GM18498 (cell line): ENCODE data around the gene IRS4.

Source experiments
- ATAC-seq: cut with Tn5 transposase; IDR thresholded peaks from one replicate; pipeline ENCODE4 v1.9.1; 2021; ENCODE audit warnings: mild to moderate bottlenecking, moderate library complexity; ENCODE audit not compliant: unreplicated experiment

The IRS4 gene

DNA sequence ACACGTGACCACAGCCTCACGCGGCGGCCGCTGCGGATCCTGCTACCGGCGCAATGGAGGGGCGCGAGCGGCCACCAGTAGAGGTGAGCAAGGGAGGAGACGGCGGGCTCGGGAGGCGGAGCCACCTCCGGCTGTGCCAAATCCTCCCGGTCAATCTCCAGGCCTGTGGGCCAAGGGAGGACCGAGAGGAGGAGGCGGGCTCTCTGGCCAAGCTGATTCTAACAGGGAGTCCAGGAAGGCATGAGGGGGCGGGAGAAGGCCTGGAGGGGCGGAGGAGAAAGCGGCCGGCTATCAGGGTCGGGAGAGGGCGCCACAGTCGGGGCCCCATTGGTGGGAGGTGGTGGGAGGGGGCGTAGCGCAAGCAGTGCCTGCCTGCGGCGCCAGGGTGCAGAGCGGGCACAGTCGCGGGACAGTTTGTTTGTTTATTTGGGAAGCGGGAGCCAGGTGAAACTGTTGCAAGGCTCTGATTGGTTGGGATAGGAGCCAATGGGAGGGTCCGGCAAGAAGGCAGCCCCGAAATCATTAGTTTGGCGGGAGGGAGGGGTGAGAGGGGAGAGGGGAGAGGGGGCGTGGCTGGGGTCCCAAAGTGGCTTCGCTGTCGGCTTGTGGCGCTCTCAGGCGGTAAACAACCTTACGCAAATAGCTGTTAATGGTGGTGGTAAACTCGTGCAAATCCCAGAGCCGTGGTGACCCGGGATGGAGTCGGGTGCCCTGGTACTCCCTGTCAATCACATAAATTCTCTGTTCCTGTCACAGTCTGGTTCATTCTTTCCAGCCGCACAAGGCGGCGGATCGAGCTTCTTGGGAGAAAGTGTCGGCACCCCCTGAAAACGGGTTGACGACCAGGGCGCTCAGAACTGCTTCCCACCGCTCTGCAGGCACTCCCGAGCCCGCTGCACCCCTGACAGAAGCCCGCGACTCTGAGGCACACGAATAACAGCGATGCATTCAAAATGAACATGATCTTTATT is at the start of gene IRS4:
Gene IRS4, minus strand, starts transcription at position 55 of the 971 bp plus-strand sequence.
- no peak for ATAC-seq

DNA sequence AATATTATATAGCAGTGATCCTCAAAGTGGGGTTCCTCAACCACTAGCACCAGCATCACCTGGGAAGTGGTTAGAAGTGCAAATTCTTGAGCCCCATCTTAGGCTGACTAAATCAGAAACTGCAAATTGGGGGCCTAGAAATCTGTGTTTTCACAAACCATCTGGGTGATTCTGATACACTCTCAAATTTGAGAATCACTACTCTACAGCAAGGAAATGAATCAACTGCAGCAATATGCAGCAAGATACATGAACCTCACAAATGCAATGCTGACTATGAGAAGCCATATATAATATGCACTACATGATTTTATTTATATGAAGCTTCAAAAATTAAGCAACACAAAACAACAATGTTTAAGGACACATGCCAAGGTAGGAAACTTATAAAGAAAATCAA is 36.2 kb upstream of the IRS4 start:
- ATAC-seq, result no peak

DNA sequence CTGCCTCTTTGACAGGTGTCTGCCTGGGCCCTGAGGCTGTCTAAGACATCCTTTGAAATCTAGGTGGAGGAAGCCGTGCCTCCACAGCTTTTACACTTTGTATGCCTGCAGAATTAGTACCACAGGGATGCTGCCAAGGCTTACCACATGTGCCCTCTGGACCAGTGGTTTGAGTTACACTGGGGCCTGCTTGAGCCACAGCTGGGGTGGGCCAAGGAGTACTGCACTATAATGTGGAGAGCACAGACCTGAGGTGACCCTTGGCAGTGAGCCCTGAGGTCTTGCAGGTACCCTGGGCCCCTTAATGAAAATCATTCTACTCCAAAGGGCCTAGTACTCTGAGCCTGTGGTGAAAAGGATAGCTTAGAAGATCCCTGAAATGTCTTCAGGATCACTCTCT is 27.2 kb upstream of the IRS4 start:
- ATAC-seq, result no peak

DNA sequence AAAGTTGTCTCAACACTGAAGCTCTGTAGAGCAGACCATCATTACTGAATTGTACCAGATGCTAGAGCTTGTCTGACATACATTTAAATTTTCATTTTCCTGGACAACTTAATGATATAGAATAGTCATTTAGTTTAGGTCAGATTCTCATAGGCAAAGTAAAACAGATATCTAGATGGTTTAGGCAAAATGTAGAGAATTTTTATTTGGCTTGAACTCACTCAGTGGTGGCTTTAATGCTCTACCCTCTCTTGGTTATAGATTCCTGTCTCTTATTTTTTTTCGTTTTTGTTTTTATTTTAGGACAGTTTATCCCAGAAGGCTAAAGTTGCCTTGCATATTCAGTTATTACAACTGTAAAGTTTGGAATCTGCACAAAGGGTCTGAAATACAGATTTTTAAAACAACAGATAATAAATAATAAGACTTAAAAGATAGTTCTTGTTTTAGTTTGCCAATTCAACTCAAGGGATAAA is 4.0 kb upstream of the IRS4 start:
- ATAC-seq, result no peak

- no peak for ATAC-seq
These were observed 1.4 kb upstream of the IRS4 start for GRCh38 chrX:108737754-108738153.

DNA sequence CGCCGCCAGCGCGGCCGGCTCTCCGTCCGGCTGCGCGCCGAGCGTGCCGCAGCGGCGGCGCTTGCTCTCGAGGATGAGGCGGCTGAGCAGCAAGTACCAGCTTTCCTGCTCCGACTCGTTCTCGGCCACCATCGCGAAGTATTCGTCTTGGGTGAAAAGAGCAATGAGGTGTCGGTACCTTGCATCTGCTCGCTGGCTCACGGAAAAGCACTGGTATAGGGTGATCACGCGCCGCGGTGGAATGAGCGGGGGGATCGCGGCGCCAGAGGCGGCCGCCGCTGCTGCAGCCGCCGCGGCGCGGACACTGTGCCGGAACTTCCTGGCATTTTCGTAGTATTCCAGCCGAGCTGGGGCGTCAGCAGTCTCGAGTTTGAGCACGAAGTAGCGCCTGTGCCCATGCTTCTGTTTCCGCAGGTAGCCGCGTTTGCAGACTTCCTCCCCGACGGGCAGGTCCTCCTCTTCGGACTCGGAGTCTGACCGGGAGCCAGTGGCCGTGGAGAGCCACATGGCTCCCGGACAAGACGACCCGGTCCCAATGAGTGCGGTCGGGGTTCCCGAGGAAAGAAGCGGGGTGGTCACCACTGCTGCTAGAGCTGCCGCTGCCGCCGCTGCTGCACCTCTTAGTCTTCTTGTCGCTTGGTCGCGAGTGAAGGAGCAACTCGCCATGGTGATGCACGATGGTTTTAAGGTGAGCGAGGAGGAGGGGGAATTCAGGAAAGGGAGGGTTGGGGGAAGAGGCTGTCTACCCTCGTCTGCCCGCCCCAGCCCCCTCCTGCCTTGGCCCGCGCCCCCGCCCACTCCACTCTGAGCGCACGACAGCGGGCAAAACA is 469 bp downstream of the IRS4 start:
- no peak for ATAC-seq

DNA sequence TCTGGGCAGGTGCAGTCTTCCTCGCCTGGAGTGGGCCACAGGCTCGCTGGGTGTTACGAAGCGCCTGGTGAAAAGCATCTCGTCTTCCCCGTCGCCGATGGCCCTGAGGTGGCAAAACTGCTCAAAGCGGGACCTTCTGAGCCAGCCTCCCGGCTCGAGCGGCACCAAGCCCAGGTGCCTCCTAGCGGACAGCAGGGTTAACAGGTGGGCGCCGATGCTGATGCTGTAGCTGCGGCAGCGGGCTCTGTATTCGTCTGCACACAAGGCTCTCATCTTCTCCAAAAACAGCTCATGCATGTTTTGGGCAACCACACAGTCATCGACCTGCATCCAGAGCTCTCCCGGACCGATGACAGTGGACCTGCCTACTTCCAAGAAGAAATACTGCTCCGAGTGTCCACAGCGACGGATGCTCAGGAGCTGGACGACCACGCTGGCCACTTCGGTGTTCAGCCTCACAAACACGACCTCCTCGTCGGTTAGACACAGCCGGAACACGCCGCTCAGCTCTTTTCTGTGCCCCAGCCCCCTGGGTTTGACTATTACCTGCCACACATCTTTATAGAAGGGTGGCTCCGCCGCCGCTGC is 1.2 kb downstream of the IRS4 start:
- no peak for ATAC-seq

- no peak for ATAC-seq
These were observed 1.9 kb downstream of the IRS4 start for GRCh38 chrX:108734426-108734825.

DNA sequence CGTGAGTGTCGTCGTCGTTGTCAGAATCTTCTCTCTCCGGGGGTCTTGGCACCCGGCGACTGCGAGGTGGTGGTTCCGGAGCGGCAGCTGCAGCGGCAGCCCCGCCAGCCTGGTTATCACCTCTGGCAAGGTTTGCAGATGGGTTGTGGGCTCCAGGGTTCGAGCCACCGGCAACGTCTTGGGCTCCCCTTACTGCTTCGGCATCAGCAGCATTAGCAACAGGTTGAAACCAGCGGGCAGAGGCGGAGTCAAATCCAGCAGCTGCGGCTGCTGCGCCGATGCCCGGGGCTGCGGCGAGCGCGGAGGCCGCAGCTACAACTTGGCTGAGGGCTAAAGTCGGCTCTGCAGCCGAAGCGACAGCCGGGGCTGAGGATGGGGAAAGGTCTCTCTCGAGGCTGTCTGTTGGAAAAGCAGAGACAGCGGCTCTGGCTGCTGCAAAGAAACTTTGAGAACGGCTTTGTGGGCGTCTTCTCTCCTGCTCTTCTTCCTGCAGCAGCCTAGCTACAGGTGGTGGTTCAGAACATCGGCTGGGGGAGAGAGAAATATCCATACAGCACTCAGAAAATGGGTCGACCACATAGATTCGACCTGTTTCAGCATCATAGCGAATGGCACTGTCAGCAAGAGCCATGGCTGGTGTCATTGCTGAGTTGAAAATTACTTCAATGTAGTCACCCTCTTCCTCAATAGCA is 3.6 kb downstream of the IRS4 start:
- ATAC-seq, result no peak

DNA sequence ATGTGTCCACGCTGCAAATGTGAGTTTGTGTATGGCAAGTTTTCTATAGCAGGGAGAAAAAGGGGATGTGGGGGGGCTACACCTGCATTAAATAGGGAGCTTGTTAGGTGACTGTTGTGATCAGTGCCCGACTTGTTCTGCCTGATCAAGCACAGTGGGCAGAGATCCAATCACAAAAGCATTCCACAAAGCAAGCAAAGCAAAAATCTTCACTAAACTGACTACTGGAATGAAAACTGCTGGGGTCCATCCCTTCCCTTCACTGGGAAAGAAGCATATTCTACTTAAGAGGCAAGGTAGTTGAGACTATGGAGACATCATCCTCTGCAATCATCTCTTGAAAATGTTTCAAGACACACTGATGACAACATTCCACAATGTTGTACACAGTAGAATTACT is 5.2 kb downstream of the IRS4 start:
- ATAC-seq, result no peak

GRCh38 chrX:108726748-108727147 is 9.6 kb downstream of the IRS4 start:
- ATAC-seq, result no peak

DNA sequence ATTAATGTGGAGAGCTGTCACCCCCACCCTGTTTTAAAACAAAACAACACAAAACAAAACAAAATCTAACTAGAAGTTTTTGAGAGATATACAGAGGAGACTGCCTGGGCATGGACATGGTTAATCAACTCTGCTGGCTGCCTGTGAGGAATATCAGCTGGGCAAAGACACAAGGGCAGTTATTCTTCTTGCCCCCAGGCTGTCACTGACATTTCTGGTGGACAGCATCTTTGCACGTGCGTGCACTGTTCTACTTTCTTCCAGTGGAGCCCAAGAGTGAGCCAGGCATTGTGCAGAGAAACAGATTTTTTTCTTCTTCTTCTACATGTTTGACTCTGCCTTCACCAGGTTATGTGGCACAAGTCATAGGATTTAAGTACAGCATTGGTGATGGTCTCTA is 13.8 kb downstream of the IRS4 start:
- no peak for ATAC-seq

DNA sequence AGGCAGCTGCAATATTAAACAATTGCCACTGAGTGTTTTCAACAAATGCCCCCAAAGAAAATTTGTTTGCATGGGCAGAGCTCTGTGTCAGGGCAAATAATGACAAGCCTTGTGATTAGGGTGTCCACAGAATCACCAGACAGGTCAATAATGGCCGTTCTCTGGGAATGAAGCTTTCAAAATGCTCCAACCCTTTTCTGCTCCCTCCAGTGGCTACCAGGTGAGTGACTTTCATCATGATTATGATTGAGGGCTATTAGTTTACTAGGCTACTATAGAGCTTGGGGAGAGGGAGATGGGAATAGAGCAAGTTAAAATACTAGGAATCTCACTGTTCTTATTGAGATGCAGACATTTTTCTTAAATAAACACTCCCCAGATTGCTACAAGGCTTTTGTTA is 23.5 kb downstream of the IRS4 start:
- ATAC-seq, result no peak

- ATAC-seq, result no peak
These were observed 31.5 kb downstream of the IRS4 start for GRCh38 chrX:108704839-108705238.

GRCh38 chrX:108702530-108702929 is 33.8 kb downstream of the IRS4 start:
- ATAC-seq, result no peak

DNA sequence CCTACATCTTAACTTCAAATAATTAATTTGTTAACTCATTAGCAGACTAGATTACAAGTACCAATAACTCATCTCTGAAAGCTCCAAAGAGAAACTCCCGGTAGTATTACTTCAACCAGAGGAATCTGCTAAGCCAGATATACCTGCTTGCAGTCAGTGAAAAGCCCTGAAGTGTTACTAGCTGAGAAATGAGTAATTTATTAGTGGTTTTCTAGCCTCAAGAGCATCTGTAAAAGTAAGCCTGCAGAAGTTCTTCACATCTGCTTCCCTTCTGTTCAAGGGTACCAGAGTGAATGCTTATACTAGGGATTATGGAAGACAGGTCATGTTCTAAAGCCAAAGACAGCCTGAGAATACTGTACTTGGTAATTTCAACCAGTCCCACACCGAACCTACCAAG is 34.7 kb downstream of the IRS4 start:
- ATAC-seq, result no peak

GRCh38 chrX:108699368-108699767 is 37.0 kb downstream of the IRS4 start:
- no peak for ATAC-seq

DNA sequence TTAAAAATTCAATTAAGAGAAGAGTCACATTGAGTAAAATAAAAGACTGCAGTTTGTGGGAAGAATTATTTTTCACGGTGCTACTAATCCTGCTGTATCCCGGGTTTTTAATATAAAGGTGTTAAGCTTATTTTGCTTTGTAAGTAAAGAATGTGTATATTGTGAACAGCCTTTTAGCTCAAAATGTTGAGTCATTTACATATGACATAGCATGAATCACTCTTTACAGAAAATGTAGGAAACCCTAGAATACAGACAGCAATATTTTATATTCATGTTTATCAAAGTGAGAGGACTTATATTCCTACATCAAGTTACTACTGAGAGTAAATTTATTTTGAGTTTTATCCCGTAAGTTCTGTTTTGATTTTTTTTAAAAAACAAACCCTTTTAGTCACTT is 39.7 kb downstream of the IRS4 start:
- ATAC-seq, result no peak
